ENCODE data around the gene GABPB2. TPM values are rescaled to one million over a fixed set of nuclear protein-coding genes. Genes with fewer than 3 reads are reported as not detected.

GABPB2 gene
- total and polyA plus RNA-seq, 2 donors (not counting 1 experiment from before 2014, with no cell fraction given): 13.9 to 14.9 TPM

GRCh38 chr1:151137789-151138188, 67.2 kb downstream of the GABPB2 start:
- no peaks in the 10 kb centered on the region for H3K79me2 ChIP-seq (ENCODE audit: control insufficient read depth, insufficient read depth, low read length)
- no peak overlapping the region for H3K4me3 ChIP-seq (replicated peaks in 1 of 4; ENCODE audit: control extremely low read depth in 1 of 4, insufficient read depth in 1 of 4, low read depth in 3 of 4, low read length in 4 of 4)
- H2AFZ ChIP-seq (ENCODE audit: low read length): no peak overlapping the region
- H3K4me2 ChIP-seq (ENCODE audit: extremely low read depth, insufficient read depth, low read length): no peak overlapping the region
- no peaks in the 10 kb centered on the region for H4K20me1 ChIP-seq (ENCODE audit: control insufficient read depth, extremely low read depth, insufficient read depth, low read length)
- DNase-seq (ENCODE audit: low read depth in 2 of 2): no peak
- H3K9me3 ChIP-seq (ENCODE audit: control insufficient read depth, insufficient read depth, low read depth, low read length): no peaks in the 10 kb centered on the region
- H3K36me3 ChIP-seq (ENCODE audit: control insufficient read depth, insufficient read depth, low read length): no peaks in the 10 kb centered on the region
- no peak overlapping the region for H3K27ac ChIP-seq (ENCODE audit: insufficient read depth, low read length)
- TF ChIP-seq, protein P1, sequence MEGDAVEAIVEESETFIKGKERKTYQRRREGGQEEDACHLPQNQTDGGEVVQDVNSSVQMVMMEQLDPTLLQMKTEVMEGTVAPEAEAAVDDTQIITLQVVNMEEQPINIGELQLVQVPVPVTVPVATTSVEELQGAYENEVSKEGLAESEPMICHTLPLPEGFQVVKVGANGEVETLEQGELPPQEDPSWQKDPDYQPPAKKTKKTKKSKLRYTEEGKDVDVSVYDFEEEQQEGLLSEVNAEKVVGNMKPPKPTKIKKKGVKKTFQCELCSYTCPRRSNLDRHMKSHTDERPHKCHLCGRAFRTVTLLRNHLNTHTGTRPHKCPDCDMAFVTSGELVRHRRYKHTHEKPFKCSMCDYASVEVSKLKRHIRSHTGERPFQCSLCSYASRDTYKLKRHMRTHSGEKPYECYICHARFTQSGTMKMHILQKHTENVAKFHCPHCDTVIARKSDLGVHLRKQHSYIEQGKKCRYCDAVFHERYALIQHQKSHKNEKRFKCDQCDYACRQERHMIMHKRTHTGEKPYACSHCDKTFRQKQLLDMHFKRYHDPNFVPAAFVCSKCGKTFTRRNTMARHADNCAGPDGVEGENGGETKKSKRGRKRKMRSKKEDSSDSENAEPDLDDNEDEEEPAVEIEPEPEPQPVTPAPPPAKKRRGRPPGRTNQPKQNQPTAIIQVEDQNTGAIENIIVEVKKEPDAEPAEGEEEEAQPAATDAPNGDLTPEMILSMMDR (conservative IDR thresholded peaks at IDR 0.05 in 1 of 2, IDR thresholded peaks at IDR 0.05 in 1 of 2; ENCODE audit: low read depth in 1 of 2, low read length in 2 of 2): no peak
- TF ChIP-seq EZH2 (IDR thresholded peaks at IDR 0.05; ENCODE audit: low read length, missing control alignments): no peak
- no peaks in the 10 kb centered on the region for H3K4me1 ChIP-seq (ENCODE audit: control insufficient read depth, extremely low read depth, insufficient read depth, low read length)
- H3K9ac ChIP-seq (ENCODE audit: insufficient read depth, low read length): no peak overlapping the region
- H3K27me3 ChIP-seq (ENCODE audit: control insufficient read depth, insufficient read depth, low read length): no peaks in the 10 kb centered on the region

DNA sequence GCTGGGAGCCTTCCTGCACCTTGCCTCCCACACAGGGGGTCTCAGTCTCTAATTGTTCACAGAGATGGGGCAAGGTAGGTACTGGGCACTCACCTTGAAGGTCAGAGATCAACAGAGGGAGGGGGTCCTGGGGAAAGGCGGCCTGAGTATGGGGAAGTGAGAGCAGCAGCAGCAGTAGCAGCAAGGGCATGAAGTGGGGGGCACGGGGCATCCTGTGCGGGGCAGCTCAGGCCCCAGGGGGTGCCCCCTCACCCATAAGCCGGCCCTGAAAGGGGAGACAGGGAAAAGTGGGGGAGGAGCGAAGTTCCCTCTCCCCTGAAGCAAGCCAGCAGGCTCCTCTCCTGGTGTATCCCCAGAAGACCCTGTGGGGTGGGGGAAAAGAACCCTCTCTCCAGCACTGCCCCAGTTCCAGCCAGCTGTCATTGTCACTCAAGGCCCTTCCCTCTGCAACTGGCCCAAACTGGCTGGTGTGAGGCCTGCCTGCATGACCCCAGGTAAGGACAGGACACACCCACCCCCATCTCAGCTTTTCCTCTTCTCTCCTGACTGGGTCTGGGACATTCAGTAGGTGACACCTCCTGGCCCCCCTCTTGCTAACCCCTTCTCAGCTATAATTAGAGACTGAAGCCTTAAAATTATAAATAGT, 72.0 kb downstream of the GABPB2 start:
- TF ChIP-seq EZH2 (IDR thresholded peaks at IDR 0.05; ENCODE audit: low read length, missing control alignments): no peak
- TF ChIP-seq, protein P1 (conservative IDR thresholded peaks at IDR 0.05 in 1 of 2, IDR thresholded peaks at IDR 0.05 in 1 of 2; ENCODE audit: low read depth in 1 of 2, low read length in 2 of 2): no peak
- Histone ChIP-seq H3K4me3 (replicated peaks in 1 of 4; ENCODE audit: control extremely low read depth in 1 of 4, insufficient read depth in 1 of 4, low read depth in 3 of 4, low read length in 4 of 4) (no peak overlapping the region), H3K27ac (ENCODE audit: insufficient read depth, low read length) (no peak overlapping the region), H3K9me3 (ENCODE audit: control insufficient read depth, insufficient read depth, low read depth, low read length) (no peaks in the 10 kb centered on the region), H3K9ac (ENCODE audit: insufficient read depth, low read length) (no peak overlapping the region), H3K27me3 (ENCODE audit: control insufficient read depth, insufficient read depth, low read length) (peaks cover 3% of the 10 kb centered on the region), H3K4me1 (ENCODE audit: control insufficient read depth, extremely low read depth, insufficient read depth, low read length) (peaks cover 10% of the 10 kb centered on the region), H2AFZ (ENCODE audit: low read length) (no peak overlapping the region), H3K79me2 (ENCODE audit: control insufficient read depth, insufficient read depth, low read length) (no peaks in the 10 kb centered on the region), H3K4me2 (ENCODE audit: extremely low read depth, insufficient read depth, low read length) (no peak overlapping the region), H4K20me1 (ENCODE audit: control insufficient read depth, extremely low read depth, insufficient read depth, low read length) (no peaks in the 10 kb centered on the region), H3K36me3 (ENCODE audit: control insufficient read depth, insufficient read depth, low read length) (no peaks in the 10 kb centered on the region)
- no peak for DNase-seq (ENCODE audit: low read depth in 2 of 2)

DNA sequence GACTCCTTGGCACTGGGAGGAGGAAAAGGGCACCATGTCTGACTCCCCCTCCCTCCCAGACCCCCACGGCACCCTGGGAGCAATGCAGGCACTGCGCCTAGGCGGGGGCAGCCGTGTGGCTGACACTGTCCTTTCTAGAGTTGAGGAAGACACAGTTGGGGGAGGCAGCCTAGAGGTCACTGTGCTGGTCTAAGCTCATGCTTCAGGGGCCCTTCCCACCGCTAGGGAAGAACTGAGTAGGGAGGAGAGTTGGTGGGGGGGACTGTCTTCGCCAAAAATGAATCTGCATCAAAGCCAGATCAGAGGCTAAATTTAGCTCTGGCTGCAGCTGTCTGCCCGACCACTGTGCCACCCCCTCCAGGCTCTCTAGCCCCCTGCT, 72.5 kb downstream of the GABPB2 start:
- H3K4me3 ChIP-seq (replicated peaks in 1 of 4; ENCODE audit: control extremely low read depth in 1 of 4, insufficient read depth in 1 of 4, low read depth in 3 of 4, low read length in 4 of 4): no peak overlapping the region
- no peaks in the 10 kb centered on the region for H3K79me2 ChIP-seq (ENCODE audit: control insufficient read depth, insufficient read depth, low read length)
- H2AFZ ChIP-seq (ENCODE audit: low read length): no peak overlapping the region
- H3K27ac ChIP-seq (ENCODE audit: insufficient read depth, low read length): no peak overlapping the region
- H3K9me3 ChIP-seq (ENCODE audit: control insufficient read depth, insufficient read depth, low read depth, low read length): no peaks in the 10 kb centered on the region
- no peaks in the 10 kb centered on the region for H4K20me1 ChIP-seq (ENCODE audit: control insufficient read depth, extremely low read depth, insufficient read depth, low read length)
- H3K36me3 ChIP-seq (ENCODE audit: control insufficient read depth, insufficient read depth, low read length): no peaks in the 10 kb centered on the region
- peaks cover 10% of the 10 kb centered on the region for H3K4me1 ChIP-seq (ENCODE audit: control insufficient read depth, extremely low read depth, insufficient read depth, low read length)
- no peak for DNase-seq (ENCODE audit: low read depth in 2 of 2)
- TF ChIP-seq, protein P1 (conservative IDR thresholded peaks at IDR 0.05 in 1 of 2, IDR thresholded peaks at IDR 0.05 in 1 of 2; ENCODE audit: low read depth in 1 of 2, low read length in 2 of 2): no peak
- no peak for TF ChIP-seq EZH2 (IDR thresholded peaks at IDR 0.05; ENCODE audit: low read length, missing control alignments)
- no peak overlapping the region for H3K4me2 ChIP-seq (ENCODE audit: extremely low read depth, insufficient read depth, low read length)
- H3K27me3 ChIP-seq (ENCODE audit: control insufficient read depth, insufficient read depth, low read length): peaks cover 3% of the 10 kb centered on the region
- H3K9ac ChIP-seq (ENCODE audit: insufficient read depth, low read length): no peak overlapping the region

All from fibroblast of lung (primary cell).